Endodermal cell (in vitro differentiated cells): Measurements from ENCODE around the gene ST8SIA5. TPM values are rescaled to one million over a fixed set of nuclear protein-coding genes. Genes with fewer than 3 reads are reported as not detected.

Source experiments
- DNase-seq: peaks from one replicate; pipeline ENCODE4 v3.0.0-alpha.2; 2017
- H3K27ac ChIP-seq: 2 replicates; pipeline ENCODE4 v1.5.1; 2013; ENCODE audit warnings: mild to moderate bottlenecking, low read depth, low read length, moderate library complexity
- H3K27me3 ChIP-seq: 2 replicates; pipeline ENCODE4 v1.6.1; 2013; ENCODE audit warnings: mild to moderate bottlenecking, low read length, moderate library complexity; ENCODE audit not compliant: insufficient read depth, control insufficient read depth, poor library complexity, severe bottlenecking
- H3K36me3 ChIP-seq: 2 replicates; pipeline ENCODE4 v1.7.0; 2013; ENCODE audit warnings: mild to moderate bottlenecking, low read length, moderate library complexity; ENCODE audit not compliant: control insufficient read depth, insufficient read depth
- H3K4me1 ChIP-seq: one replicate; pipeline ENCODE4 v1.7.0; 2013; ENCODE audit warnings: low read length; ENCODE audit not compliant: control insufficient read depth, insufficient read depth
- H3K4me3 ChIP-seq: 2 replicates; pipeline ENCODE4 v1.5.1; 2013; ENCODE audit warnings: mild to moderate bottlenecking, low read length, moderate library complexity
- H3K9ac ChIP-seq: 2 replicates; pipeline ENCODE4 v1.6.1; 2013; ENCODE audit warnings: mild to moderate bottlenecking, low read length, moderate library complexity; ENCODE audit not compliant: poor library complexity, severe bottlenecking; ENCODE audit errors: extremely low read depth
- H3K9me3 ChIP-seq: 2 replicates; pipeline ENCODE4 v1.6.1; 2013; ENCODE audit warnings: mild to moderate bottlenecking, low read length, moderate library complexity; ENCODE audit not compliant: control insufficient read depth
- H3K27ac Mint-ChIP-seq: 2 replicates; pipeline ENCODE4 v1.8.0; 2020; ENCODE audit warnings: mixed read lengths
- H3K27me3 Mint-ChIP-seq: 2 replicates; pipeline ENCODE4 v1.8.0; 2021; ENCODE audit warnings: mild to moderate bottlenecking, mixed read lengths; ENCODE audit not compliant: insufficient read depth
- H3K36me3 Mint-ChIP-seq: 2 replicates; pipeline ENCODE4 v1.8.0; 2020; ENCODE audit warnings: low read depth, mixed read lengths
- H3K4me1 Mint-ChIP-seq: 2 replicates; pipeline ENCODE4 v1.8.0; 2020; ENCODE audit warnings: mixed read lengths
- H3K4me3 Mint-ChIP-seq: 2 replicates; pipeline ENCODE4 v1.8.0; 2020; ENCODE audit warnings: mild to moderate bottlenecking, moderate library complexity, mixed read lengths
- H3K9me3 Mint-ChIP-seq: 2 replicates; pipeline ENCODE4 v1.8.0; 2020; ENCODE audit warnings: mild to moderate bottlenecking, mixed read lengths
- WGBS, 2 experiments: methylation state at CpG; one replicate each; pipeline versions ENCODE4 v1.1.5 to v1.1.7; 2013; ENCODE audit warnings: missing lambda C conversion rate in 2 of 2, mixed read lengths in 1 of 2; ENCODE audit not compliant: insufficient coverage in 1 of 2, insufficient read length in 1 of 2; 5-methylcytosine and 5-hydroxymethylcytosine counted together
- total RNA-seq, 2 donors: library from RNA; stranded (reverse); fragmentation: NEBNext Ultra II Directional in 1 of 2; extraction: Animal tissue kit (Norgen Biotek cat#: 25700) in 1 of 2; gene quantifications; 2 replicates in 1 of 2; 3 replicates in 1 of 2; pipeline ENCODE4 v1.2.1, GENCODE V29; 2021
- TF ChIP-seq, protein P1 (sequence below): fragments of 200-600 bp; sonication (generic); conservative IDR thresholded peaks from 2 replicates; pipeline ENCODE4 v1.5.0; 2021; ENCODE audit warnings: antibody characterized with exemption, mild to moderate bottlenecking

Gene ST8SIA5
- total RNA-seq, 2 donors from 2014 or later, result 0.24 to 0.73 TPM

DNA sequence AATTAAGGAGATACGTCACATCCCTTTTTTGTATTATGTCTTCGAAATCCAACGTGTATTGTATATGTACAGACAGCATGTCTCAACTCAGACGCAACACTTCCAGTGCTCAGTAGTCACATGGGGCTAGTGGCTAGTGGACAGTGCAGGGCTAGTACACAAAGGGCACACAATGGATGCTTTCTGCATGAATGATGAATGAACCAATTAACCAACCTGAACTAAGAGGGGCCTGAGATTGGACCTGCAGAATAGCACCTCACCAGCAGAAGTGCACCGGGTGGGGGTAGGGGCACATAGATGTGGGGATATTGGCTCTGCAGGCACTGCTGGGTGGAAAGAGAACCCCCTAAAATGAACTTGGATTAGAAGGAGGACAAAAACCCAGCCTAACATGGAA, 20.7 kb downstream of the ST8SIA5 start:
- no peaks in the 10 kb centered on the region for H3K27me3 Mint-ChIP-seq
- no peak overlapping the region for H3K4me3 Mint-ChIP-seq
- TF ChIP-seq, protein P1, sequence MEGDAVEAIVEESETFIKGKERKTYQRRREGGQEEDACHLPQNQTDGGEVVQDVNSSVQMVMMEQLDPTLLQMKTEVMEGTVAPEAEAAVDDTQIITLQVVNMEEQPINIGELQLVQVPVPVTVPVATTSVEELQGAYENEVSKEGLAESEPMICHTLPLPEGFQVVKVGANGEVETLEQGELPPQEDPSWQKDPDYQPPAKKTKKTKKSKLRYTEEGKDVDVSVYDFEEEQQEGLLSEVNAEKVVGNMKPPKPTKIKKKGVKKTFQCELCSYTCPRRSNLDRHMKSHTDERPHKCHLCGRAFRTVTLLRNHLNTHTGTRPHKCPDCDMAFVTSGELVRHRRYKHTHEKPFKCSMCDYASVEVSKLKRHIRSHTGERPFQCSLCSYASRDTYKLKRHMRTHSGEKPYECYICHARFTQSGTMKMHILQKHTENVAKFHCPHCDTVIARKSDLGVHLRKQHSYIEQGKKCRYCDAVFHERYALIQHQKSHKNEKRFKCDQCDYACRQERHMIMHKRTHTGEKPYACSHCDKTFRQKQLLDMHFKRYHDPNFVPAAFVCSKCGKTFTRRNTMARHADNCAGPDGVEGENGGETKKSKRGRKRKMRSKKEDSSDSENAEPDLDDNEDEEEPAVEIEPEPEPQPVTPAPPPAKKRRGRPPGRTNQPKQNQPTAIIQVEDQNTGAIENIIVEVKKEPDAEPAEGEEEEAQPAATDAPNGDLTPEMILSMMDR, result no peak
- H3K27ac ChIP-seq, result no peak overlapping the region
- 54 to 73% methylated on average over 5 of the region's 5 CpGs for WGBS, 2 experiments
- no peak overlapping the region for H3K27ac Mint-ChIP-seq
- H3K9ac ChIP-seq, result no peak overlapping the region
- no peaks in the 10 kb centered on the region for H3K36me3 Mint-ChIP-seq
- no peaks in the 10 kb centered on the region for H3K4me1 Mint-ChIP-seq
- no peaks in the 10 kb centered on the region for H3K4me1 ChIP-seq
- H3K4me3 ChIP-seq, result no peak overlapping the region
- DNase-seq, result peak; percentile 19
- no peaks in the 10 kb centered on the region for H3K27me3 ChIP-seq
- peaks cover under 1% of the 10 kb centered on the region for H3K9me3 ChIP-seq
- peaks cover 9% of the 10 kb centered on the region for H3K9me3 Mint-ChIP-seq
- no peaks in the 10 kb centered on the region for H3K36me3 ChIP-seq

DNA sequence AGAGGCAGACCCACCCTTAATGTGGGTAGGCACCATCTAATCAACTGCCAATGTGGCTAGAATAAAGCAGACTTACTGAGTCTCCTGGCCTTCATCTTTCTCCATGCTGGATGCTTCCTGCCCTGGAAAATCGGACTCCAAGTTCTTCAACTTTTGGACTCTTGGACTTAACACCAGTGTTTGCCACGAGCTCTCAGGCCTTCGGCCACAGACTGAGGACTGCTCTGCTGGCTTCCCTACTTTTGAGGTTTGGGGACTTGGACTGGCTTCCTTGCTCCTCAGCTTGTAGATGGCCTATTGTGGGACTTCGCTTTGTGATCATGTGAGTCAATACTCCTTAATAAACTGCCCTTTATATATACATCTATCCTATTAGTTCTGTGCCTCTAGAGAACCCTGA, 21.9 kb downstream of the ST8SIA5 start:
- H3K27me3 ChIP-seq, result no peaks in the 10 kb centered on the region
- Mint-ChIP-seq H3K27me3 (no peaks in the 10 kb centered on the region), H3K4me3 (no peak overlapping the region), H3K4me1 (no peaks in the 10 kb centered on the region), H3K27ac (no peak overlapping the region), H3K9me3 (peaks cover 18% of the 10 kb centered on the region), H3K36me3 (no peaks in the 10 kb centered on the region)
- peaks cover 12% of the 10 kb centered on the region for H3K9me3 ChIP-seq
- 90 to 92% methylated on average over 2 to 4 of the region's 4 CpGs for WGBS, 2 experiments
- no peak for DNase-seq
- TF ChIP-seq, protein P1, result no peak
- H3K27ac ChIP-seq, result no peak overlapping the region
- no peak overlapping the region for H3K9ac ChIP-seq
- no peak overlapping the region for H3K4me3 ChIP-seq
- H3K36me3 ChIP-seq, result no peaks in the 10 kb centered on the region
- no peaks in the 10 kb centered on the region for H3K4me1 ChIP-seq

DNA sequence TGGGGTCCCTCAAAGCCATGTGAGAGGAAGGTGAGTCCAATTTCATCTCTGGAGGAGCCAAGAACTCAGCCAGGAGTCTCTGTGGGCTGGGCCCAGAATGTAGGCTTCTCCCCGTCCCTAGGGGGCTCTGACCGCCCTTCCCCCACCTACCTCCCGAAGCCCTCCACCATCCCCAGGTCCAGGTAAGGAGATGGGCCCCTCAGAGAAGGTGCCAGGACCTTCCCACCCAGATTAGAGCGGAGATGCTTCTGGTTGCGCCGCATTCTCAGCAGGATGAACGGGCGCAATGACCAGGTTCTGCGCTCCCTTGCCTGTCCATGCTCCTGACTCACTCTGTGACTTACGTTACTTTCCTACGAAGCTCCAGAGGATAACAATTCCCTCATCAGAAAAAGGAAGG, 23.0 kb downstream of the ST8SIA5 start:
- no peaks in the 10 kb centered on the region for H3K27me3 ChIP-seq
- no peak overlapping the region for H3K27ac ChIP-seq
- Mint-ChIP-seq H3K9me3 (peaks cover 28% of the 10 kb centered on the region), H3K27me3 (peaks cover 2% of the 10 kb centered on the region), H3K36me3 (no peaks in the 10 kb centered on the region), H3K4me1 (no peaks in the 10 kb centered on the region), H3K4me3 (no peak overlapping the region), H3K27ac (no peak overlapping the region)
- no peaks in the 10 kb centered on the region for H3K4me1 ChIP-seq
- H3K9ac ChIP-seq, result no peak overlapping the region
- TF ChIP-seq, protein P1, result no peak
- no peaks in the 10 kb centered on the region for H3K36me3 ChIP-seq
- peak; percentile 20 for DNase-seq
- H3K4me3 ChIP-seq, result no peak overlapping the region
- H3K9me3 ChIP-seq, result peaks cover 13% of the 10 kb centered on the region
- 90 to 94% methylated on average over 9 to 11 of the region's 11 CpGs for WGBS, 2 experiments
